ENCODE data around the gene EIF3D. TPM values are rescaled to one million over a fixed set of nuclear protein-coding genes. Genes with fewer than 3 reads are reported as not detected.
"Not testable (repeated sequence)": the region's sequence is repeated elsewhere in the genome, so short reads cannot be mapped to it uniquely, and the experiment has no call there.

The EIF3D gene
- total RNA-seq, 1 experiment from 2014 or later = 306 TPM

GRCh38 chr22:36532466-36532865, 3.5 kb upstream of the EIF3D start:
- H3K4me1 Mint-ChIP-seq (ENCODE audit: insufficient read depth, unreplicated experiment) = no peaks in the 10 kb centered on the region
- no peak for DNase-seq (ENCODE audit: unreplicated experiment)
- ChIA-PET POLR2A (interaction anchor here (0.6 to 1.2 kb wide), 3 partner anchors 10 to 241 kb away, joined by 3 to 4 read pairs (median 3); no protein-coding TSS in a partner anchor), CTCF (no interaction called here)
- intact Hi-C loops (cut with micrococcal nuclease) = no loop called here
- no TSS peak for BruUV-seq (replicated peaks)
- H3K27me3 Mint-ChIP-seq (ENCODE audit: insufficient read depth, unreplicated experiment) = no peaks in the 10 kb centered on the region
- TF ChIP-seq, protein P1, sequence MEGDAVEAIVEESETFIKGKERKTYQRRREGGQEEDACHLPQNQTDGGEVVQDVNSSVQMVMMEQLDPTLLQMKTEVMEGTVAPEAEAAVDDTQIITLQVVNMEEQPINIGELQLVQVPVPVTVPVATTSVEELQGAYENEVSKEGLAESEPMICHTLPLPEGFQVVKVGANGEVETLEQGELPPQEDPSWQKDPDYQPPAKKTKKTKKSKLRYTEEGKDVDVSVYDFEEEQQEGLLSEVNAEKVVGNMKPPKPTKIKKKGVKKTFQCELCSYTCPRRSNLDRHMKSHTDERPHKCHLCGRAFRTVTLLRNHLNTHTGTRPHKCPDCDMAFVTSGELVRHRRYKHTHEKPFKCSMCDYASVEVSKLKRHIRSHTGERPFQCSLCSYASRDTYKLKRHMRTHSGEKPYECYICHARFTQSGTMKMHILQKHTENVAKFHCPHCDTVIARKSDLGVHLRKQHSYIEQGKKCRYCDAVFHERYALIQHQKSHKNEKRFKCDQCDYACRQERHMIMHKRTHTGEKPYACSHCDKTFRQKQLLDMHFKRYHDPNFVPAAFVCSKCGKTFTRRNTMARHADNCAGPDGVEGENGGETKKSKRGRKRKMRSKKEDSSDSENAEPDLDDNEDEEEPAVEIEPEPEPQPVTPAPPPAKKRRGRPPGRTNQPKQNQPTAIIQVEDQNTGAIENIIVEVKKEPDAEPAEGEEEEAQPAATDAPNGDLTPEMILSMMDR (IDR thresholded peaks at IDR 0.05; ENCODE audit: unreplicated experiment) = no peak
- no peaks in the 10 kb centered on the region for H3K9me3 Mint-ChIP-seq (ENCODE audit: unreplicated experiment)
- peaks cover 4% of the 10 kb centered on the region for H3K36me3 Mint-ChIP-seq (ENCODE audit: insufficient read depth, unreplicated experiment)
- H3K27ac Mint-ChIP-seq (ENCODE audit: low read depth, unreplicated experiment) = no peak overlapping the region
- H3K4me3 Mint-ChIP-seq (ENCODE audit: unreplicated experiment) = no peak overlapping the region

DNA sequence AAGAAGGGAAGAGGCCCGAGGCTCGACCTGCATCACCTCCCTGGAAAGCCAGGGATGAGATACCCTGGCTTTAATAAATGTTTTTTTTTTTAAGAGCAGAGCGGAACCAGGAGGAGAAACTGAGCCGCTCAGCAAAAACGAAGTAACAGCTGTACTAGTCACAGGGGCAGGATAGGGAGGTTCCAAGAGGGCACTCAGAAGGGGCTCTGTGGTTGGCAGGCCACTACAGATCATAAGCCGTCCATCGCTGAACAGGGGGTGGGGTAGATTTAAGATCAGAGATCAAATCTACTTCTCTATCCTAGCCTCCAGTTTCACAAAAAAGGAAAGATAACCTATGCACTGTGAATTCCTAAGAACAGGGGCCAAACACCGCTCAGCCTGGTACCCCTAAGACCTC, 625 bp downstream of the EIF3D start:
- ChIA-PET POLR2A (interaction anchor here (0.6 to 3.7 kb wide), 23 partner anchors 13 to 1080 kb away, joined by 3 to 41 read pairs (median 4); partner anchors contain the start of genes FOXRED2, IFT27, MPST and MYH9), CTCF (interaction anchor here (0.6 to 1.9 kb wide), 6 partner anchors 17 to 449 kb away, joined by 3 to 8 read pairs (median 4); no protein-coding TSS in a partner anchor)
- no peaks in the 10 kb centered on the region for H3K9me3 Mint-ChIP-seq (ENCODE audit: unreplicated experiment)
- H3K4me1 Mint-ChIP-seq (ENCODE audit: insufficient read depth, unreplicated experiment) = peaks cover 5% of the 10 kb centered on the region
- peaks cover 45% of the 10 kb centered on the region for H3K36me3 Mint-ChIP-seq (ENCODE audit: insufficient read depth, unreplicated experiment)
- peak overlapping the region; percentile 95 for H3K27ac Mint-ChIP-seq (ENCODE audit: low read depth, unreplicated experiment)
- intact Hi-C loops (cut with micrococcal nuclease) = loop anchor here (2.0 kb wide), 3 partner anchors 14 to 48 kb away; partner anchors contain the start of gene TXN2
- no TSS peak for BruUV-seq (replicated peaks)
- no peak for DNase-seq (ENCODE audit: unreplicated experiment)
- peak overlapping the region; percentile 87 for H3K4me3 Mint-ChIP-seq (ENCODE audit: unreplicated experiment)
- TF ChIP-seq, protein P1 (IDR thresholded peaks at IDR 0.05; ENCODE audit: unreplicated experiment) = no peak
- H3K27me3 Mint-ChIP-seq (ENCODE audit: insufficient read depth, unreplicated experiment) = no peaks in the 10 kb centered on the region

DNA sequence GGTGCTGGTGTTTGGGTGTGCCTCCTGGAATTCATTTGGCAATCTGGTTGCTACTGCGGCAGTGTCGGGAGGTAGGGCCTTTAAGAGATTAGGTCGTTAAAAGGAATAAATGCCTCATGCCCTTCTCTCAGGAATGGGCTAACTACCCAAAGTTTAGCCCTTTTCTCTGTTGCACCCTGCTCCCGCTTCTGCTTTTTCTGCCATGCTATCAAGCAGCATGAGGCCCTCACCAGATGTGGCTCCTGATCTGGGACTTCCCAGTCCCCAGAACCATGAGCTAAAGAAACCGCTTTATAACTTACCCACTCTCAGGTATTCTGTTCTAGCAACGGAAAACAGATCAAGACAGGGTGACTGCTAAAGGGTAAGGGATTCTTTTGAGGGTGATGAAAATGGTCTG, 6.3 kb downstream of the EIF3D start:
- Mint-ChIP-seq H3K36me3 (ENCODE audit: insufficient read depth, unreplicated experiment) (peaks cover 100% of the 10 kb centered on the region), H3K27ac (ENCODE audit: low read depth, unreplicated experiment) (no peak overlapping the region), H3K4me1 (ENCODE audit: insufficient read depth, unreplicated experiment) (peaks cover 5% of the 10 kb centered on the region), H3K27me3 (ENCODE audit: insufficient read depth, unreplicated experiment) (no peaks in the 10 kb centered on the region), H3K9me3 (ENCODE audit: unreplicated experiment) (no peaks in the 10 kb centered on the region), H3K4me3 (ENCODE audit: unreplicated experiment) (no peak overlapping the region)
- TF ChIP-seq, protein P1 (IDR thresholded peaks at IDR 0.05; ENCODE audit: unreplicated experiment) = no peak
- BruUV-seq (replicated peaks) = no TSS peak
- DNase-seq (ENCODE audit: unreplicated experiment) = no peak
- intact Hi-C loops (cut with micrococcal nuclease) = no loop called here
- POLR2A ChIA-PET = interaction anchor here (1.2 to 4.4 kb wide), 2 partner anchors 14 to 236 kb away, joined by 3 to 44 read pairs; partner anchors contain the start of gene FOXRED2
- CTCF ChIA-PET = interaction anchor here (0.7 to 3.7 kb wide), 4 partner anchors 12 to 251 kb away, joined by 3 to 29 read pairs (median 4); no protein-coding TSS in a partner anchor

DNA sequence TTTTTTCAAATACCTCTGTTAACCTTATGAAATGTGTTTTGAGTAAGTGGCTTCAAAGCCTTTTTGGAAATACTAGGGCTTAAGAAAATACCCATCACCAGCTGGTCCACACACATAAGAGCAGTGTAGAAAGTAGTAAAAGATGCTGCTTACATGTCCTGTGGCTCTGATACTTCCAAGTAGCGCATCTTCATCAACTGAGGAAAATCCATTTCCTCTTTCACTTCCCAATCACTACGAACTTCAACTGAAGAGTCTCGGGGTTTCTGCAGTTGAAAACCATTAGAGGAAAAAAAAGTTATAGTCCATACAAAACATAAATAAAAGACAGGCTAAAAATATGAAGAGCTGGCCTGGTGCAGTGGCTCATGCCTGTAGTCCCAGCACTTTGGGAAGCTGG, 8.5 kb downstream of the EIF3D start:
- no peak overlapping the region for H3K4me3 Mint-ChIP-seq (ENCODE audit: unreplicated experiment)
- intact Hi-C loops (cut with micrococcal nuclease) = no loop called here
- H3K36me3 Mint-ChIP-seq (ENCODE audit: insufficient read depth, unreplicated experiment) = peaks cover 100% of the 10 kb centered on the region
- H3K27me3 Mint-ChIP-seq (ENCODE audit: insufficient read depth, unreplicated experiment) = no peaks in the 10 kb centered on the region
- CTCF ChIA-PET = interaction anchor here (3.7 kb wide), 1 partner anchor 10 kb away, joined by 29 read pairs; no protein-coding TSS in a partner anchor
- DNase-seq (ENCODE audit: unreplicated experiment) = no peak
- no peaks in the 10 kb centered on the region for H3K9me3 Mint-ChIP-seq (ENCODE audit: unreplicated experiment)
- no peak overlapping the region for H3K27ac Mint-ChIP-seq (ENCODE audit: low read depth, unreplicated experiment)
- no peaks in the 10 kb centered on the region for H3K4me1 Mint-ChIP-seq (ENCODE audit: insufficient read depth, unreplicated experiment)
- POLR2A ChIA-PET = interaction anchor here (0.7 to 4.4 kb wide), 4 partner anchors 9 to 544 kb away, joined by 3 to 44 read pairs (median 6); partner anchors contain the start of gene FOXRED2
- BruUV-seq (replicated peaks) = no TSS peak
- TF ChIP-seq, protein P1 (IDR thresholded peaks at IDR 0.05; ENCODE audit: unreplicated experiment) = no peak

- H3K4me1 Mint-ChIP-seq (ENCODE audit: insufficient read depth, unreplicated experiment); intact Hi-C loops (cut with micrococcal nuclease); DNase-seq (ENCODE audit: unreplicated experiment); H3K27ac Mint-ChIP-seq (ENCODE audit: low read depth, unreplicated experiment); H3K4me3 Mint-ChIP-seq (ENCODE audit: unreplicated experiment); BruUV-seq (replicated peaks); H3K9me3 Mint-ChIP-seq (ENCODE audit: unreplicated experiment); H3K27me3 Mint-ChIP-seq (ENCODE audit: insufficient read depth, unreplicated experiment): not testable (repeated sequence)
- peaks cover 100% of the 10 kb centered on the region for H3K36me3 Mint-ChIP-seq (ENCODE audit: insufficient read depth, unreplicated experiment)
- ChIA-PET CTCF (interaction anchor here (3.7 kb wide), 1 partner anchor 9 kb away, joined by 29 read pairs; no protein-coding TSS in a partner anchor), POLR2A (interaction anchor here (1.9 to 4.4 kb wide), 2 partner anchors 10 to 11 kb away, joined by 9 to 44 read pairs; partner anchors contain the start of gene FOXRED2)
These were observed 9.1 kb downstream of the EIF3D start for GRCh38 chr22:36519906-36520305.

All from MCF 10A (cell line).